ENCODE measurements around the gene REXO5.

The REXO5 gene

GRCh38 chr16:20829536-20829935 lies 23.2 kb downstream of the REXO5 start:
- TF ChIP-seq, protein P1, sequence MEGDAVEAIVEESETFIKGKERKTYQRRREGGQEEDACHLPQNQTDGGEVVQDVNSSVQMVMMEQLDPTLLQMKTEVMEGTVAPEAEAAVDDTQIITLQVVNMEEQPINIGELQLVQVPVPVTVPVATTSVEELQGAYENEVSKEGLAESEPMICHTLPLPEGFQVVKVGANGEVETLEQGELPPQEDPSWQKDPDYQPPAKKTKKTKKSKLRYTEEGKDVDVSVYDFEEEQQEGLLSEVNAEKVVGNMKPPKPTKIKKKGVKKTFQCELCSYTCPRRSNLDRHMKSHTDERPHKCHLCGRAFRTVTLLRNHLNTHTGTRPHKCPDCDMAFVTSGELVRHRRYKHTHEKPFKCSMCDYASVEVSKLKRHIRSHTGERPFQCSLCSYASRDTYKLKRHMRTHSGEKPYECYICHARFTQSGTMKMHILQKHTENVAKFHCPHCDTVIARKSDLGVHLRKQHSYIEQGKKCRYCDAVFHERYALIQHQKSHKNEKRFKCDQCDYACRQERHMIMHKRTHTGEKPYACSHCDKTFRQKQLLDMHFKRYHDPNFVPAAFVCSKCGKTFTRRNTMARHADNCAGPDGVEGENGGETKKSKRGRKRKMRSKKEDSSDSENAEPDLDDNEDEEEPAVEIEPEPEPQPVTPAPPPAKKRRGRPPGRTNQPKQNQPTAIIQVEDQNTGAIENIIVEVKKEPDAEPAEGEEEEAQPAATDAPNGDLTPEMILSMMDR (conservative IDR thresholded peaks at IDR 0.05; ENCODE audit: low read depth, low read length), result no peak
- no peak for DNase-seq (ENCODE audit: low read depth)
- H3K4me3 ChIP-seq (ENCODE audit: low read depth, low read length), result no peak overlapping the region

- no peak for DNase-seq (ENCODE audit: low read depth)
- no peak overlapping the region for H3K4me3 ChIP-seq (ENCODE audit: low read depth, low read length)
- TF ChIP-seq, protein P1 (conservative IDR thresholded peaks at IDR 0.05; ENCODE audit: low read depth, low read length), result no peak
These were observed 24.0 kb downstream of the REXO5 start for GRCh38 chr16:20830372-20830771.

- TF ChIP-seq, protein P1 (conservative IDR thresholded peaks at IDR 0.05; ENCODE audit: low read depth, low read length), result no peak
- H3K4me3 ChIP-seq (ENCODE audit: low read depth, low read length), result no peak overlapping the region
- DNase-seq (ENCODE audit: low read depth), result no peak
These were observed 26.8 kb downstream of the REXO5 start for GRCh38 chr16:20833086-20833485.

GRCh38 chr16:20838240-20838639 lies 31.9 kb downstream of the REXO5 start:
- no peak overlapping the region for H3K4me3 ChIP-seq (ENCODE audit: low read depth, low read length)
- TF ChIP-seq, protein P1 (conservative IDR thresholded peaks at IDR 0.05; ENCODE audit: low read depth, low read length), result no peak
- no peak for DNase-seq (ENCODE audit: low read depth)

- no peak overlapping the region for H3K4me3 ChIP-seq (ENCODE audit: low read depth, low read length)
- DNase-seq (ENCODE audit: low read depth), result no peak
- TF ChIP-seq, protein P1 (conservative IDR thresholded peaks at IDR 0.05; ENCODE audit: low read depth, low read length), result no peak
These were observed 33.2 kb downstream of the REXO5 start for GRCh38 chr16:20839504-20839903.

- H3K4me3 ChIP-seq (ENCODE audit: low read depth, low read length), result no peak overlapping the region
- peak; percentile 30 for DNase-seq (ENCODE audit: low read depth)
- TF ChIP-seq, protein P1 (conservative IDR thresholded peaks at IDR 0.05; ENCODE audit: low read depth, low read length), result no peak
These were observed 37.7 kb downstream of the REXO5 start for GRCh38 chr16:20844054-20844453.

- no peak for DNase-seq (ENCODE audit: low read depth)
- TF ChIP-seq, protein P1 (conservative IDR thresholded peaks at IDR 0.05; ENCODE audit: low read depth, low read length), result no peak
- no peak overlapping the region for H3K4me3 ChIP-seq (ENCODE audit: low read depth, low read length)
These were observed 38.3 kb downstream of the REXO5 start for GRCh38 chr16:20844588-20844987.
